NCI-H69 (cell line): ENCODE data around the gene RREB1.
A peak's percentile ranks its signal among the peaks of the same experiment; 100 is the strongest.
"Not testable (repeated sequence)": the region's sequence is repeated elsewhere in the genome, so short reads cannot be mapped to it uniquely, and the experiment has no call there.

Experiments
- DNase-seq: peaks from one replicate; lab custom pipeline; 2025; lab: John Stamatoyannopoulos, UW

Gene RREB1

GRCh38 chr6:7145585-7145884 lies 37.8 kb downstream of the RREB1 start:
- no peak for DNase-seq

GRCh38 chr6:7145885-7146828 lies 38.4 kb downstream of the RREB1 start:
- peak; percentile 71 for DNase-seq

DNA sequence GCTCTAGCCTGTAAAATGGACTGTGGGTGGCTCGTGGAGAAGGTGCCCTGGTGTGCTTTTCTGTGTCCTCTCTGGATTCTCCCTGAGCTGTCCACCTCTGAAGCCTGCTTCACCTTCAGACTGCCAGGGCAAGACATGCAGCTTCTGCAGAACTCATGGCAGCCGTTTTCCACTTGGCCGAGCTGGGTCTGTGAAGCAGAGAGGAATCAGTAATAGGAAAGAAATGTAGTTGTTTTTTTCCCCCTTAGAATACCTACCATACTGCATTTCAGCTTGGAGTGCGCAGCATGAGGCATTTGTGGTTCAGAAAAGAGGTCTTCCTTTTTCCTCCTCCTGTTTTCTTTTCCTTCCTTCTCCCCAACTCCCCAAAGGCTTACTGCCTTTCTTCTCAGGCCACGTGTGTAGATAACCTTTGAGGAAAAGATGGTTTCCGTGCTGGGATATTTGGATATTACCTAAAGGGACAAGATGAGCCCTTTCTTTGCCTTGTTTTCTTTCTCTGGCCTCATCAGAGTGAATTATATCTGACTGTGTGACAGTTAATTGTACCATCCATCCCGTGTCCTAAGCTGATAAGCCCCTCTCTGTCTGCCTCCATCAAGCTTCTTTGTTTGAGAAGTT lies 39.4 kb downstream of the RREB1 start:
- no peak for DNase-seq

DNA sequence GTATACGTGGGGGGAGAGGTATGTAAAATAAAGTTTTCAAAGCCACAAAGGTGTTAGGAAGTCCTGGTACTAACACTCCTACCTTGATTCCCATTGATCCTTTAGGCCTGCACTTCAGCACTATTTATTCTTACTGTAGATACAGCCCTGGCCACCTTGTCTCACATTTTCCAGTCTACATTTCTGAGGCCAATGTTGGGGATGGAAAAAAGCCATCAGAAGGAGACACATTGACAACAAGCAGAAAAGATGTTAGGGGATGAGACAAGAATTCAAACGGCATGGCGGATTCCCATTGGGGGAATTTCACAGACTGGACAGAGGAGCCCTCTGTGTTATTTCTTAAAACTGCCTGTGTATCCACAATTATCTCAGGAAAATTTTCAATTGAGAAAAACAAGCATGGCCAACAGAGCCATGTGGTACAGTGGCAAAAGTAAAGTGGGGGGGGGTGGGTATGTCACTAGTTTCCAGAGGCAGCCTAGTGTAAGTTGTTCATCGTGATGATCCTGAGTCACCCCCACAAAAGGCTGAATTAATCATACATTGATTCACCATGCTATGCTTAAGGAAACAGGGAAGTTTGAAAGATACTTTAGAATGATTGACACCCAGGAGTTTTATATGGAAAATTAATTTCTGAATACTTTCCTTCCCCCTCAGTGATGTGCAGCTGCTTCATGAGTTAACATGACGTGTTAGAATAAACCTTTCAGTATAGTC lies 40.5 kb downstream of the RREB1 start:
- no peak for DNase-seq

GRCh38 chr6:7150381-7151064 lies 42.8 kb downstream of the RREB1 start:
- peak; percentile 99 for DNase-seq

DNA sequence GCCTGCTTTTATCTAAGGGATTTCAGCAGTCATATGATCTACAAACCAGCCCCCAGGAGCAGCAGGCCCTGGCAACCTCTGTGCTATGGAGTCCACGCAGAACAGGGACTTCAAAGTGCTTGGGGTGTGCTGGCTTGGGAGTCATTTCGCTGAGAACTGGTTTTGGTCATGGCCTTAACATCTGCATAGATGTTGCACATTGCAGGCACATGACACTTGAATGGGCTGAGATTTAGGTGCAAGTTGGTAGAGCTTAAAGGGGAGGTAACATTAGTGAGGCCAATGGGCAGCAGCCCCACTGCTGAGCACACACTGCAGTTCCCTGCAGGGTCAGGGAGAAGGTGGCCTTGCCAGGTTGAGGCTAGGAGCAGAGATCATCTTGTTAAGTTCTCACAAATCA lies 43.6 kb downstream of the RREB1 start:
- DNase-seq: peak; percentile 71

DNA sequence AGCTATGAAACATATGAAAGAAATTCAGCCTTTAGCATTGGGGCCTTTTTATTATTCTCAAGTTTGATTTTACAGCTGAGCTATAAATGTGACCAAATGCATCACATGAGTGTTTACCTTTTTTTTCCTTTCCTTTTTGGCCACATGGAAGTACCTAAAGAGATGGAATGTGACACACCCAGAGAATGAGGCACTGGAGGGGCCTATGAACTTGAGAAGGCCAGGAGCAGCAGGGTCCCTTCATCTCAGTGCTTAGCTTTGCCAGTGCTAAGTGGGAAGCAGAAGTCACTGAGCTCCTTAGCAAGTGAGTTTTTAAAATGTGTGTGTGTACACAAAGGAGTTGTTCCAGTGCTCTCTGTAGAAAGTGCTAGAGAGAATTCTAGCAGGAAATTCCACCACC lies 44.7 kb downstream of the RREB1 start:
- DNase-seq: peak; percentile 53

DNA sequence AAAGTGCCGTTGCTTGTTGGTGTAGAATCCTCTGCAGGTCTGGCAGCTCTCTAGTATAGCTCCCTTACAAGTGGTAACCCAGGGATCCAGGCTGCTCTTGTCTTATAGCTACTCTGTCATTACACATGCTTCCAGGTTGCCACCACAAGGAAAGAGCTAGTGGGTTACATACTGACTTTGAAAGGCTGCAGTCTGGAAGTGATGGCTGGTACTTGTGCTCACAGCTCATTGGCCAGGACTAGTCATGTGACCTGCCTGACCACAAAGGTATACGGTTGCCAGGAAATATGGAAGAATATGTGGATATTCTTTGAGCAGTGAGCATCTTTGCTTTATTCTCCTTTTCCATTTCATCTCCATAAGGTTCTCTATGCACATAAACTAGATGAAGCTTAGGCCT lies 46.0 kb downstream of the RREB1 start:
- no peak for DNase-seq

DNA sequence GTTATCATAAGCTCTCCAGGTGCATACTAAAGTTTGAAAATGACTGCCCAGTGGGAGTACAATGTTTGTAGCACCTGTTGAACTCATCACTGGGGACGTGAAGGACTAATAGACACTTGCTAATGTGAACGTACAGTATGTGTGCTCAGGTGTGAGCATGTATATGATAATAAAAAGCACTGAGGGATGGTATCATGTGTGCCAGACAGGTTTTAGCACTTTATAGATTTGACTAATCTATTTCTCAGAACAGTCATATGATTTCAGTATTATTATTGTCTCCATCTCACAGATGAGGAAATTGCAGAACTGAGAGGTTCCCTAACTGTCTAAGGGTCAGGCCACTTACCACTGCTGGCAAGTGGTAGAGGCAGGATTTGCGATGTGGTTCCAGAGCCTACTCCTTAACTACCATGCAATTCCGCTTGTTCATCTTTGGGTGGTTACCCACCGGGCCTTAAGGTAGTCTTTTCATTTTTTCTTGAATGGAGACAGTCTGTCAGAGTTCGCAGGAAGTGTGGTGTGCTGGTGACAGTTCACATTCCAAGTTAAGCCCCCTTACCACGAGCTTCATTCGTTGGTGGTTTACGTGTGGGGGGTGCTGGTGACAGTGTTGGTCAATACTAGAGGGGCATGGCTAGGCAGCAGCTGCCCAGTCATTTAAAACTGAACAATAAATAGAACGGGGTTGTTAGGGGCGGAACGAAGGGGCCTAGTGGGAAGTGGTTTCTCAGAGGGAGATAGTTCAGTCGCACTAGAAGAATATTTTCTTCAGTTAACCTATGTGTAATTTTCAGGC lies 46.8 kb downstream of the RREB1 start:
- no peak for DNase-seq

DNA sequence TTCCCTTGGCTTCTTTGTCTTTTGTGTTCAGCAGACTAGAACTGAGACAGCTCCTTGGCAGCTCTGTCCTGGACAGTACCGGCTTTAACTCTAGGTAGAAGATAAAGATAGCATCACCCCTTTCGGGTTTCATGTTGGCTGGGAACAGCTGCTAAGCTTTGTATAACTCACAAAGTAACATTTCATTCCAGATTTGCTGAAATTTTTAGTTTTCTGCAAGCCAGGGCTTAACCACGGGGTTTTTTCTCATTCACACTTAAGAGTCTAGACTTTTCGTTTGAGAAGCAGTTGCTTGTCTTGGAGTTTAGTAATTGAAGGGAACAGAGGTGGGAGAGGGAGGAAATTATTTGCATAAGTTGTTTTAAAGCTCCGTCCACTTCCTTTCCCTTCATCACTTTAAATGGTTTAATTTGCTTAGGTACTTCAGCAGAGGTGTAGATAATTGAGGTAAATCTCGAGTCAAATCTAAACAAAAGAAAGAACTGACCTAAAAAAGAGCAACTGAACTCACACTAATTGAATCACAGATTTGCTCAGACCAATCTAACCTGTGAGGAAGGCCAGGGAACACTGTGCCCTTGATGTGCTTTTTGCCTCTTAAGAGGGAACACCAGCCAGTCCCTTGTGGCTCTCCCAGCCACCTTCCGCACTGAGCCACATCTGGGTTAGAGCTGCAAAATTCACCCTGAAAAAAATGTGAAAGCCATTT lies 48.3 kb downstream of the RREB1 start:
- peak; percentile 68 for DNase-seq

- DNase-seq: no peak
Observed at GRCh38 chr6:7156643-7157278, 49.0 kb downstream of the RREB1 start.

- not testable (repeated sequence) for DNase-seq
Observed at GRCh38 chr6:7157307-7157706, 49.5 kb downstream of the RREB1 start.

DNA sequence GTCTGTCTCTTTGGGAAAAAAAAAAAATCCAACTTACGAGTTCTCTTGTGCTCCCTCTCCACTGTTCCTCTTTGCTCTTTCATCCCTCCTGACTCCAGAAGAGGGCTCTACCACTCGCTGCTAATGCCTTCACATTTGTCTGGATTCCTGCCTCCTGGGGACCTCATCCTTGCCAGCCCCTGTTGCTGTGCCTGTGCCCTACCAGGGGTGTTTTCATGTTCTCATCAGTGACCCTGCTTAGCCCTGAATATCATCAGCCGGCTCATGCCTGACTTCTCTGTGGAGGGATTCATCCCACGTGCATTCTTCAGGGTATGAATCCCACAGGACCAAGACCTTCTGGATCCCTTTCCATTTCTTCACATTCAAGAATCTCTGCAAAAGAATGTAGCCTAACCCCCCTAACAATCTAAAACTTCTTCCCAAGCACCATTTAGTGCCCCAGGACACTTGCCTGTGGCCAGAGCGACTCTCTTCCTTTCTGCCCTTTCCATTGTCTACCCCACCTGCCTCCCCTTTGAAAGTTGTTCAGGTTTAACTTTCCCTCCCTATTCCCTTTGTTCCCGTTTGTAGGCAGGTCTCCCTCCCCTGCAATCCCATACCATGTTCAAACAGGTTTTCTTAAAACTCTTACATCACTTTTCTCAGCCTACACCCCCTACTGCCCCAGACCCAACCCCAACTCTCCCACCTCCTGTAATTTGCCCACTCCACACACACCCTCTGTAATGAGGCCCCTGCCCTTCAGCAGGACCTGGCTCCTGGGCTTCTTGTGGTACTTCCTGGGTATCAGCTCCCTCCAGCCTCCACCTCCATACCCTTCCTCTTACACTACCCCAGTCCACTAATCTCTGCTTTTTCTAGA lies 50.2 kb downstream of the RREB1 start:
- DNase-seq: no peak

DNA sequence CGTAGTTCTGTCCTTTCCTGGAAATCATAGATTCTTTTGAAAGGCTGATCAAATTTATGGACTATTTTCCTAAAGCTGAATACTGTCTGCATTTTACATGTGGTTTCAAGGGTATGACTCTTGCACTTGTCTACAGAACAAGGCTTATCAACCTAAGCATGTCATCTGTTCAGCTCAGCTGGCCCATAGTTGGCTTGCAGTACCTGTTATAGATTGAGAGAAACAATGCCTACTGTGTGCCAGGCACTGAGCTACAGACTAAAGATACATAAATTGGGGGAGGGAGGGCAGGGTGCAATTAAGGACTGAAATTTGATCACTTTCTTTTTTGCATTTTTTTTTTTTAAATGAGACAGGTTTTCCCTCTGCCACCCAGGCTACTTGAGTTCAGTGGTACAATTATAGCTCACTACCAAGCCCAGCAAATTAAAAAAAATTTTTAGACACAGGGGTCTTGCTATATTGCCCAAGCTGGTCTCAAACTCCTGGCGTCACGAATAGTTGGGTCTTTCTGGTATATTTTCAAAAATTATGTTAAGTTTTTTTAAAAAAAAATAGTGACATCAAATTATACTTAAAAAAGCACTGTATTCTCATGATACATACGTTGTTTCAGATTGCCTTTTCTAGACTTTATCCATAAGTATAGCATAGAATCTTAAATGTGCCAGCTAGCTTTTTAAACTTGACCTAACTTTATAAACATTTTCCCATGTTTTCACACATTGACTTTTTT lies 52.2 kb downstream of the RREB1 start:
- DNase-seq: no peak

GRCh38 chr6:7161253-7161623 lies 53.5 kb downstream of the RREB1 start:
- DNase-seq: no peak

GRCh38 chr6:7161845-7162244 lies 54.1 kb downstream of the RREB1 start:
- no peak for DNase-seq

DNA sequence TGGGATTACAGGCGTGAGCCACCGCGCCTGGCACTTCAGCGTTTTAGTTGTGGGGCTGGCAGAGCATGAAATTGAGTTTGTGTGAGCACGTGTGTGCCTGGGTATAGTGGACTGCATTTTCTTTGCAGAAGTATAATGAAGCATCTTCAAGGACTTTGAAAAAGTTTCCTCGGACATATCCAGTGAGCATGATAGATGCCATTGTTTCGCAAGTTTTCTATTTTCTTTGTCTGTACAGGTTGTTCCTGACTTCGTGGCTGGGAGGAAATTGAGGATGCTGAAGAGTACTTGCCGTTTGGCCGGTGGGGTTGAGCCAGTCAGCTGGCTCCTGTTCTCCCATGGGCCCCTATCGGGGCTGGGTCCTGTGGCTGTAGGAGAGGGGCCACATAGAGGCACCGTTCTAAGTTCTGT lies 55.9 kb downstream of the RREB1 start:
- no peak for DNase-seq

DNA sequence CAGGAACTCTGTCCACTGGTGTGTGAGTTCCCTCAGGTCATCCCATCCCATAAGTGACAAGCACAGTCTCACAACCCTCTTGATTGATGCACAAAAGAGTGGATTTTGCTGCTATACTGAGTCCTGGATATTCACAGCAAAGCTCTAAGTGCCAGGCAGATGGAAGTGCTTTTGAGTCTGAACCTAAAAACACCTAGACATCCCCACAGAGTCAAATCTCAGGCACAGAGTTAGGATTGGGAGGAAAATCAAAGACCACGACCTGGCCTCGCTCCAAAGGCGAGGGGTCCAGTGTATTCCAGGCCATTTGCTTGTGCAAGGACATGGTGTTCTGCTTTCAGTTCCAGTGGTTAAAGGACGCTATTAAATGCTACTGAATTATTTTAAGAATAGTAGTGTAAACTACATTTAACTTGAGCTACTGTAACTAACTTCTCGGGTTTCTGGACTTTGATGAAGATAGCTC lies 56.8 kb downstream of the RREB1 start:
- no peak for DNase-seq
